Spinal cord (tissue), 10 donors: ENCODE results near the gene SLC38A6. TPM values are rescaled to one million over a fixed set of nuclear protein-coding genes. Genes with fewer than 3 reads are reported as not detected.
A peak's percentile ranks its signal among the peaks of the same experiment; 100 is the strongest.
"Not testable (repeated sequence)": the region's sequence is repeated elsewhere in the genome, so short reads cannot be mapped to it uniquely, and the experiment has no call there.

Experiments used
- DNase-seq, 6 donors: peaks; one replicate each; pipeline versions ENCODE4 v3.0.0 to v3.0.0-alpha.2; 2013 to 2015; ENCODE audit warnings: low spot score in 6 of 6, low read depth in 4 of 6
- H3K27ac ChIP-seq: one replicate; pipeline ENCODE4 v1.5.1; 2013; ENCODE audit warnings: low read depth, low read length, control low read depth
- H3K27me3 ChIP-seq: one replicate; pipeline ENCODE4 v1.6.1; 2013; ENCODE audit warnings: low read length; ENCODE audit not compliant: control insufficient read depth, insufficient read depth
- H3K36me3 ChIP-seq: one replicate; pipeline ENCODE4 v1.6.1; 2013; ENCODE audit warnings: low read length; ENCODE audit not compliant: control insufficient read depth, insufficient read depth
- H3K4me1 ChIP-seq: one replicate; pipeline ENCODE4 v1.6.1; 2013; ENCODE audit warnings: low read length; ENCODE audit not compliant: control insufficient read depth, insufficient read depth
- H3K4me3 ChIP-seq: one replicate; pipeline ENCODE4 v1.5.1; 2013; ENCODE audit warnings: low read depth, low read length, control low read depth
- H3K9me3 ChIP-seq: one replicate; pipeline ENCODE4 v1.6.1; 2013; ENCODE audit warnings: low read length; ENCODE audit not compliant: control insufficient read depth, insufficient read depth
- WGBS: methylation state at CpG from one replicate; pipeline ENCODE4 v1.1.5; 2013; ENCODE audit warnings: missing lambda C conversion rate; ENCODE audit not compliant: insufficient coverage; 5-methylcytosine and 5-hydroxymethylcytosine counted together
- polyA plus RNA-seq, 2 donors: library from polyadenylated mRNA; unstranded; fragments of 120-200 nt; gene quantifications; one replicate each; pipeline ENCODE4 v1.2.1, GENCODE V29; 2013; ENCODE audit not compliant: insufficient read length in 2 of 2
- total RNA-seq, 2 donors: library from RNA; depleted of rRNA in 1 of 2; stranded (reverse); fragments of 120-200 nt in 1 of 2; fragments of >200 nt in 1 of 2; gene quantifications; one replicate each; pipeline versions ENCODE4 v1.2.3 to v1.2.4, GENCODE V29; 2013 to 2014
- donor health status: healthy.

The SLC38A6 gene
- total and polyA plus RNA-seq, 4 donors, result 15.3 to 56.6 (median 23.5) TPM

DNA sequence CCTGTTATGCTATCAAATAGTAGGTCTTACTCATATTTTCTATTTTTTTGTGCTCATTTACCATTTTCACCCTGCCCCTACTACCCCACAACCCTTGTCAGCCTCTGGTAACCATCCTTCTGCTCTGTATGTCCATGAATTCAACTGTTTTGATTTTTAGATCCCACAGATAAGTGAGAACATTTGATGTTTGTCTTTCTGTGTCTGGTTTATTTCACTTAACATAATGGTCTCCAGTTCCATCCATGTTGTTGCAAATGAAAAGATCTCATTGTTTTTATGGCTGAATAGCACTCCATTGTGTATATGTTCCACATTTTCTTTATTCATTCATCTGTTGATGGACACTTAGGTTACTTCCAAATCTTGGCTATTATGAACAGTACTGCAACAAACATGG, 91.4 kb downstream of the SLC38A6 start:
- H3K36me3 ChIP-seq, H3K9me3 ChIP-seq, H3K27ac ChIP-seq, DNase-seq, H3K27me3 ChIP-seq, H3K4me3 ChIP-seq, H3K4me1 ChIP-seq: not testable (repeated sequence)

GRCh38 chr14:61074852-61075251, 93.8 kb downstream of the SLC38A6 start:
- no peaks in the 10 kb centered on the region for H3K27me3 ChIP-seq
- no peaks in the 10 kb centered on the region for H3K36me3 ChIP-seq
- 100% methylated on average over 1 of the region's 3 CpGs for WGBS
- H3K27ac ChIP-seq, result no peak overlapping the region
- H3K4me1 ChIP-seq, result no peaks in the 10 kb centered on the region
- H3K9me3 ChIP-seq, result no peaks in the 10 kb centered on the region
- H3K4me3 ChIP-seq, result no peak overlapping the region
- no peak for DNase-seq

DNA sequence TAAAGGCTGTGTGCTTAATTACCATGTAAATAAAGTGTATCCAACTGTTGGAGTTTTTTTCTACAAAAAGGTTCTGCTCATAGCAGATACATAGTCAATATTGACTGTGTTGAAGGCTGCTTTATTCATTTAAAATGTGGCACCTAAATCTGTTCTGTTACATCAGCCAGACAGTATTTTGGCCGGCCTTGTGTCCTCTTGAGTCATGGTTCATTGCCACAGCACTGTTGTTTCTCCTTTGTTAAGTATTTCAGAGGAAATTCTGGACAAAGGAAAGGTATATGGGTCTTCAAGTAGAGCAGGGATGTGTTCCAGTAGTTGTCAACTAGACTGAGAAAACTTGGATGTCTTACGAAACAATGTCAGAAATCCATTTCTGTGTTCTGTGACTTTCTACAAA, 95.5 kb downstream of the SLC38A6 start:
- H3K4me1 ChIP-seq, result no peaks in the 10 kb centered on the region
- no peak overlapping the region for H3K27ac ChIP-seq
- WGBS, result no CpG with 5 or more reads among the region's 2 CpGs
- H3K27me3 ChIP-seq, result no peaks in the 10 kb centered on the region
- no peaks in the 10 kb centered on the region for H3K36me3 ChIP-seq
- DNase-seq, result no peak
- no peaks in the 10 kb centered on the region for H3K9me3 ChIP-seq
- H3K4me3 ChIP-seq, result no peak overlapping the region

GRCh38 chr14:61077437-61077836, 96.4 kb downstream of the SLC38A6 start:
- Histone ChIP-seq H3K27ac (no peak overlapping the region), H3K27me3 (no peaks in the 10 kb centered on the region), H3K4me1 (no peaks in the 10 kb centered on the region), H3K9me3 (no peaks in the 10 kb centered on the region), H3K36me3 (no peaks in the 10 kb centered on the region), H3K4me3 (no peak overlapping the region)
- DNase-seq, result no peak

GRCh38 chr14:61077951-61078720, 97.1 kb downstream of the SLC38A6 start:
- Histone ChIP-seq H3K4me3 (no peak overlapping the region), H3K27ac (no peak overlapping the region), H3K27me3 (no peaks in the 10 kb centered on the region), H3K36me3 (no peaks in the 10 kb centered on the region), H3K4me1 (no peaks in the 10 kb centered on the region), H3K9me3 (peaks cover 1% of the 10 kb centered on the region)
- 95% methylated on average over 3 of the region's 4 CpGs for WGBS
- no peak for DNase-seq

DNA sequence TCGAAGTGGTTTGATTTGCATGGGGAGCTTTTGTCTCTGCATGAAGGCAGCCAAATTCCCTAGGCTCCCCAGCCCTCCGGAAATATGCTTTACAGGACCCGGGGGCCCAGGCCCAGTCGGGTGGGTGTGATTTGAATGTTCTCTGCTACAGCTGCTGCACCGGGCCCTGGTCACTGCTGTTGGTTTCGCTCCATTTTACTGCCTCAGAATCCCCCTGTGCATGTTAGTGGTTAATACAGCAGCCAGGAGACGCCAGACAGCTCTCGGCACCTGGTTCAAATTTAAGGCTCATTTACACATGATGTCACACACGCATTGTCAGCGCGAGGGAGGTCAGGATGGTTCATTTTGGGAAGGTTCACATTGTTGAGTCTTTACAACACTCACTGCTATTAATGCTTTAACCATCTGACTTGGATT, 99.6 kb downstream of the SLC38A6 start:
- H3K27ac ChIP-seq, result no peak overlapping the region
- H3K9me3 ChIP-seq, result peaks cover 1% of the 10 kb centered on the region
- H3K36me3 ChIP-seq, result no peaks in the 10 kb centered on the region
- DNase-seq, result peak in 2 of 6 donors; percentile 9 to 25
- no peaks in the 10 kb centered on the region for H3K4me1 ChIP-seq
- WGBS, result 32% methylated on average over 7 of the region's 11 CpGs
- no peak overlapping the region for H3K4me3 ChIP-seq
- H3K27me3 ChIP-seq, result no peaks in the 10 kb centered on the region

DNA sequence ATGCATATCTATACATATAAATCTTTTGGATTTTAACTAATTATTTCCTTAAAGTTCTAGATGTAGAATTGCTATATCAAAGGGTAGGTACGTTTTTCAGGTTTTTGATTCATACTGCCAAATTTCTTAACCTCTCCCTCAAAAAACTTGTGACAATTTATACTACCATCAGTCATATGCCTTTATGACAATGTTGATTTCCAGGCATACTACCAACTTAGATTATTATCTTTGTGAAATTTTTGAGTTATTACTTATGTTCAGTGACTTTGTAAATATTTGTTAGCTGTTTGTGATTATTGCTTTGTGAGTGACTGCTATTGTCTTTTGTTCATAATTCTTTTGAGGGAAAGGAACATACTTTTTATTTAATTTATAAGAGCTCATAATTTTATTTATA, 107.0 kb downstream of the SLC38A6 start:
- DNase-seq, result no peak
- H3K9me3 ChIP-seq, result no peaks in the 10 kb centered on the region
- H3K27ac ChIP-seq, result no peak overlapping the region
- no peak overlapping the region for H3K4me3 ChIP-seq
- WGBS, result no CpG with 5 or more reads among the region's 1 CpG
- H3K27me3 ChIP-seq, result no peaks in the 10 kb centered on the region
- no peaks in the 10 kb centered on the region for H3K36me3 ChIP-seq
- no peaks in the 10 kb centered on the region for H3K4me1 ChIP-seq

GRCh38 chr14:61089126-61089750, 108.2 kb downstream of the SLC38A6 start:
- no peak for DNase-seq
- Histone ChIP-seq H3K4me3 (no peak overlapping the region), H3K27ac (no peak overlapping the region), H3K27me3 (no peaks in the 10 kb centered on the region), H3K36me3 (no peaks in the 10 kb centered on the region), H3K9me3 (no peaks in the 10 kb centered on the region), H3K4me1 (no peaks in the 10 kb centered on the region)
- WGBS, result 80% methylated on average over 1 of the region's 2 CpGs

DNA sequence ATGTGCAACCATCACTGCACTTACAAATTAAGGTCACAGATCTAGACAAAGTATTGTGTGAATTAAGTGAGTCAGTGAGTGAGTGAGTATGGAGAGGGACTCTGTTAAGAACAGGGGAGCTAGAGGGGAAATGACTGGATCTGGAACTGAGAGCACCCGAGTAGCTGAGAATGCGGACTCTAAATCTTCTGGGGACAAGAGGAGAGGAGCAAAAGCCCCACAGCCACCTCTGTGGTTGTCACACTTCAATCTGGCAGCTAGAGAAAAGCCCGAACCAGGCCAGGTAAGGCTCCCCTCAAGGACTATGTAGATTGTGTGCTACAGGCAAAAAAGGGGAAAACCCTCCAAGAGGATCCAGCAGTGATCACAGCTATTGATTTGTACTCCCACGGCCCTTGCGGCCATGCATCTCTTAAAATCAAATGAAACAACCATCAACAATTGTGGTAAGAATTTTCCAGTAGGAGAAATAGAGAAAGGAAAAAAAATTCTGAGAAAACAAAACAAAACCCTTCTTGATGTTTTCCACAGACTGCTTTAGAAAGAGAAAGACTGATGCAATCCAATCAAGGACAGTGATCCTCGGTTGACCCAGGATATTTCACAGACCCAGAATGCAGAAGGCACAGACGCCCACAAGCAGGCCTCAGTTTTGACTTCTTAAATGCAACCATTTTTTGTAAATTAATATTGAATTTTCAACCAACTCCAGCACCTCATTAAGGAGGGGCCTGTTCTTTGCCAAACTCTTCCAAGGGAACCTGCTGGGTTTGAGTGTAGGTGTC, 109.6 kb downstream of the SLC38A6 start:
- DNase-seq, result no peak
- Histone ChIP-seq H3K4me1 (no peaks in the 10 kb centered on the region), H3K4me3 (no peak overlapping the region), H3K27ac (no peak overlapping the region), H3K27me3 (no peaks in the 10 kb centered on the region), H3K9me3 (no peaks in the 10 kb centered on the region), H3K36me3 (no peaks in the 10 kb centered on the region)
- WGBS, result 96% methylated on average over 2 of the region's 7 CpGs
